Ovary (tissue), 3 donors: Measurements from ENCODE around the gene MRPS31.

Source experiments
- POLR2A ChIP-seq: fragments of 450-650 bp; IDR thresholded peaks from one replicate; pipeline ENCODE4 v1.6.1; 2017; ENCODE audit warnings: antibody characterized with exemption, mild to moderate bottlenecking, moderate library complexity
- TF ChIP-seq, protein P1 (sequence below), 3 donors: fragments of 450-650 bp in 2 of 3; fragments of 200-600 bp in 1 of 3; IDR thresholded peaks; one replicate each; pipeline versions ENCODE4 v1.5.1 to v1.8.0; 2016 to 2022; ENCODE audit warnings: antibody characterized with exemption in 3 of 3, mild to moderate bottlenecking in 1 of 3
- donor health status: DM: no; HTN: no; CAD: no.

DNA sequence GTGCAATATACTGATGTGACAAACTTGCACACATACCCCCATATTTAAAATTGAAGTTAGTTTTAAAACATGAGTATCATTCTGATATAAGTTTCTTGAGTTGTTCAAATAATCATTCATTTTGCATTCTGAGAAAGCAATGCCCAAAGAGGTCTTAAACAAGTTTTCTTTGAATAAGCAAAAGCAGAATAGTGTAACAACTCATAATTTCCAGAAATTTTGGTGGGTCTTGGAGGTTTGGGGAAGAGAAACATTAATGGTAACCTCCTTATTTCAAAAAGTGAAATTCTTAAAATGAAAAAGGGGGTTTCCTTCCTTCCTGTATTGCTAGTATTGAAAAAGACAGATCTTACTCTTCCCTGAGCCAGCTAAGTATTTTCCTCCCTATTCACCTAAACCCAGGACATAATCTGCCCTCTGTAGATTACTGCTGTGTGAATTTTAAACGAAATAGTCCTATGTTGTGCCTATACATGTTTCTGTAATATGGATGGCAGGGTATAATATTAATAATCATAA is 48.9 kb upstream of the MRPS31 start:
- TF ChIP-seq, protein P1, sequence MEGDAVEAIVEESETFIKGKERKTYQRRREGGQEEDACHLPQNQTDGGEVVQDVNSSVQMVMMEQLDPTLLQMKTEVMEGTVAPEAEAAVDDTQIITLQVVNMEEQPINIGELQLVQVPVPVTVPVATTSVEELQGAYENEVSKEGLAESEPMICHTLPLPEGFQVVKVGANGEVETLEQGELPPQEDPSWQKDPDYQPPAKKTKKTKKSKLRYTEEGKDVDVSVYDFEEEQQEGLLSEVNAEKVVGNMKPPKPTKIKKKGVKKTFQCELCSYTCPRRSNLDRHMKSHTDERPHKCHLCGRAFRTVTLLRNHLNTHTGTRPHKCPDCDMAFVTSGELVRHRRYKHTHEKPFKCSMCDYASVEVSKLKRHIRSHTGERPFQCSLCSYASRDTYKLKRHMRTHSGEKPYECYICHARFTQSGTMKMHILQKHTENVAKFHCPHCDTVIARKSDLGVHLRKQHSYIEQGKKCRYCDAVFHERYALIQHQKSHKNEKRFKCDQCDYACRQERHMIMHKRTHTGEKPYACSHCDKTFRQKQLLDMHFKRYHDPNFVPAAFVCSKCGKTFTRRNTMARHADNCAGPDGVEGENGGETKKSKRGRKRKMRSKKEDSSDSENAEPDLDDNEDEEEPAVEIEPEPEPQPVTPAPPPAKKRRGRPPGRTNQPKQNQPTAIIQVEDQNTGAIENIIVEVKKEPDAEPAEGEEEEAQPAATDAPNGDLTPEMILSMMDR (IDR thresholded peaks at IDR 0.05), result no peak
- TF ChIP-seq POLR2A, result no peak
